ENCODE data around the gene MICA. TPM values are rescaled to one million over a fixed set of nuclear protein-coding genes. Genes with fewer than 3 reads are reported as not detected.
"Not testable (repeated sequence)": the region's sequence is repeated elsewhere in the genome, so short reads cannot be mapped to it uniquely, and the experiment has no call there.

The MICA gene
- total and polyA plus RNA-seq, 7 donors, result 2.7 to 5.7 (median 5.0) TPM

DNA sequence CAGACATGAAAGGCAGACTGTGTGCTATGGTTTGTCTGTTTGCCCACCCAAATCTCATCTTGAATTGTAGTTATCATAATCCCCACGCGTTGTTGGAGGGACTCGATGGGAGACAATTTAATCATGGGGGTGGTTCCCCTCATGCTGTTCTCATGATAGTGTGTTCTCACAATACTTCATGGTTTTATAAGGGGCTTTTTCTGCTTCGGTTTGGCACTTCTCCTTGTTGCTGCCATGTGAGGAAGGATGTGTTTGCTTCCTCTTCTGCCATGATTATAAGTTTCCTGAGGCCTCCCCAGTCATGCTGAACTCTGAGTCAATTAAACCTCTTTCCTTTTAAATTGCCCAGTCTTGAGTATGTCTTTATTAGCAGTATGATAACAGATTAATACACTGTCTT lies 47.4 kb downstream of the MICA start:
- TF ChIP-seq, protein P1, sequence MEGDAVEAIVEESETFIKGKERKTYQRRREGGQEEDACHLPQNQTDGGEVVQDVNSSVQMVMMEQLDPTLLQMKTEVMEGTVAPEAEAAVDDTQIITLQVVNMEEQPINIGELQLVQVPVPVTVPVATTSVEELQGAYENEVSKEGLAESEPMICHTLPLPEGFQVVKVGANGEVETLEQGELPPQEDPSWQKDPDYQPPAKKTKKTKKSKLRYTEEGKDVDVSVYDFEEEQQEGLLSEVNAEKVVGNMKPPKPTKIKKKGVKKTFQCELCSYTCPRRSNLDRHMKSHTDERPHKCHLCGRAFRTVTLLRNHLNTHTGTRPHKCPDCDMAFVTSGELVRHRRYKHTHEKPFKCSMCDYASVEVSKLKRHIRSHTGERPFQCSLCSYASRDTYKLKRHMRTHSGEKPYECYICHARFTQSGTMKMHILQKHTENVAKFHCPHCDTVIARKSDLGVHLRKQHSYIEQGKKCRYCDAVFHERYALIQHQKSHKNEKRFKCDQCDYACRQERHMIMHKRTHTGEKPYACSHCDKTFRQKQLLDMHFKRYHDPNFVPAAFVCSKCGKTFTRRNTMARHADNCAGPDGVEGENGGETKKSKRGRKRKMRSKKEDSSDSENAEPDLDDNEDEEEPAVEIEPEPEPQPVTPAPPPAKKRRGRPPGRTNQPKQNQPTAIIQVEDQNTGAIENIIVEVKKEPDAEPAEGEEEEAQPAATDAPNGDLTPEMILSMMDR (IDR thresholded peaks at IDR 0.05), result no peak
- H3K9me3 ChIP-seq, result no peaks in the 10 kb centered on the region
- no peak overlapping the region for H3K27ac ChIP-seq
- H3K4me1 ChIP-seq, result no peaks in the 10 kb centered on the region
- H3K4me3 ChIP-seq, result no peak overlapping the region
- ATAC-seq (no peak), DNase-seq (no peak)
- no peaks in the 10 kb centered on the region for H3K27me3 ChIP-seq (ENCODE audit: insufficient read depth in 3 of 3, low read length in 2 of 3)
- no peaks in the 10 kb centered on the region for H3K36me3 ChIP-seq (ENCODE audit: insufficient read depth in 1 of 2, low read depth in 1 of 2)
- WGBS, 3 donors, result 69 to 71% (median 71%) methylated on average over 4 of the region's 4 CpGs
- intact Hi-C loops (cut with DNase I), result no loop called here

DNA sequence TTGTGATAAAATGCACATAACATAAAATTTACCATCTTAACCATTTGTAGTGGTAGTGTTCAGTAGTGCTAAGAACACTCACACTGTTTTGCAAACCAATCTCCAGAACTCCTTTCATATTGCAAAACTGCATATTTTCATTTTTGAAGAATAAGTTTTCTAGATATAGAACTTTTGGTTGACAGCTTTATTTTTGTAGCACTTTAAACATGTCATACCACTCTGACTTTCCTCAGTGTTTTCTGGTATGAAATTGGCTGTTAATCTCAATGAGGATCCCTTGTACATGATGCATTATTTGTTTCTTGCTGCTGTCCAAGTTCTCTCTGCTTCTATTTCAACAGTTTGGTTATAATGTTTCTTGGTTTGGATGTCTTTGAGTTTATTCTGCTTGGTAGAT lies 49.5 kb downstream of the MICA start:
- TF ChIP-seq, protein P1 (IDR thresholded peaks at IDR 0.05), result no peak
- DNase-seq, result no peak
- intact Hi-C loops (cut with DNase I), result no loop called here

DNA sequence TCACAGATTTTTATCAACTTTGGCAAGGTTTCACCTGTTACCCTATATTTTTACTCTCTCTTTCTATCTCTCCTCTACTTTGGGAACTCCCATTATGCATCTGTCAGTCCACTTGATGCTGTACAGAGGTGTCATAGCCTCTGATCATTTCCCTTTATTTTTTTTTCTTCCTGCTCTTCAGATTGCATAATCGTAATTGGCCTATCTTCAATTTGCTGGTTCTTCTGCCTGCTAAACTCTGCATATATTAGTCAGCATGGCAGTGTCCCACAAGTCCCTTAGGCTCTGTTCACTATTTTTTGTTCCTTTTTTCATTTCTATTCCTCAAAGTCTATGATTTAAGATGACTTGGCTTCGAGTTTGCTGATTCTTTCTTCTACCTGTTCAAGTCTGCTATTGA lies 49.9 kb downstream of the MICA start:
- TF ChIP-seq, protein P1 (IDR thresholded peaks at IDR 0.05), result no peak
- Histone ChIP-seq H3K27me3 (ENCODE audit: insufficient read depth in 3 of 3, low read length in 2 of 3) (no peaks in the 10 kb centered on the region), H3K4me3 (no peak overlapping the region), H3K9me3 (no peaks in the 10 kb centered on the region), H3K36me3 (ENCODE audit: insufficient read depth in 1 of 2, low read depth in 1 of 2) (no peaks in the 10 kb centered on the region), H3K4me1 (no peaks in the 10 kb centered on the region), H3K27ac (no peak overlapping the region)
- ATAC-seq (no peak), DNase-seq (no peak)
- 68 to 90% (median 85%) methylated on average over 2 of the region's 2 CpGs for WGBS, 3 donors
- intact Hi-C loops (cut with DNase I), result no loop called here

More for the DNA sequence above, 49.5 kb downstream of the MICA start:
- no peak overlapping the region for H3K4me3 ChIP-seq
- H3K27me3 ChIP-seq (ENCODE audit: insufficient read depth in 3 of 3, low read length in 2 of 3), result no peaks in the 10 kb centered on the region
- H3K36me3 ChIP-seq (ENCODE audit: insufficient read depth in 1 of 2, low read depth in 1 of 2), result no peaks in the 10 kb centered on the region
- no peak for ATAC-seq
- H3K9me3 ChIP-seq, result no peaks in the 10 kb centered on the region
- no peaks in the 10 kb centered on the region for H3K4me1 ChIP-seq
- no peak overlapping the region for H3K27ac ChIP-seq

DNA sequence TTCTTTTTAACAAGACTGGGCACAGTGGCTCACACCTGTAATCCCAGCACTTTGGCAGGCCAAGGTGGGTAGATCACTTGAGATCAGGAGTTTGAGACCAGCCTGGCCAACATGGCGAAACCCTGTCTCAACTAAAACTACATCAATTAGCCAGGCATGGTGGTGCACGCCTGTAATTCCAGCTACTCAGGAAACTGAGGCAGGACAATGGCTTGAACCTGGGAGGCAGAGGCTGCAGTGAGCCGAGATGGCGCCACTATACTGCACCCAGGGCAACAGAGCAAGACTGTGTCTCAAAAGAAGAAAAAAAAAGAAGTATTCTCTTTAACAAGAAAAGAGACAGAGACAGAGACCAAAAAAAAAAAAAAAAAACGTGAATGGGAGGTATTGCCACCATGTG lies 56.5 kb downstream of the MICA start:
- H3K4me3 ChIP-seq; DNase-seq; H3K36me3 ChIP-seq (ENCODE audit: insufficient read depth in 1 of 2, low read depth in 1 of 2); H3K4me1 ChIP-seq; H3K27ac ChIP-seq; intact Hi-C loops (cut with DNase I); ATAC-seq; H3K9me3 ChIP-seq: not testable (repeated sequence)
- peaks cover 0 to 16% (median 0%) of the 10 kb centered on the region in 3 donors for H3K27me3 ChIP-seq (ENCODE audit: insufficient read depth in 3 of 3, low read length in 2 of 3)
- WGBS, 3 donors, result 82 to 93% (median 83%) methylated on average over 4 to 5 of the region's 5 CpGs

DNA sequence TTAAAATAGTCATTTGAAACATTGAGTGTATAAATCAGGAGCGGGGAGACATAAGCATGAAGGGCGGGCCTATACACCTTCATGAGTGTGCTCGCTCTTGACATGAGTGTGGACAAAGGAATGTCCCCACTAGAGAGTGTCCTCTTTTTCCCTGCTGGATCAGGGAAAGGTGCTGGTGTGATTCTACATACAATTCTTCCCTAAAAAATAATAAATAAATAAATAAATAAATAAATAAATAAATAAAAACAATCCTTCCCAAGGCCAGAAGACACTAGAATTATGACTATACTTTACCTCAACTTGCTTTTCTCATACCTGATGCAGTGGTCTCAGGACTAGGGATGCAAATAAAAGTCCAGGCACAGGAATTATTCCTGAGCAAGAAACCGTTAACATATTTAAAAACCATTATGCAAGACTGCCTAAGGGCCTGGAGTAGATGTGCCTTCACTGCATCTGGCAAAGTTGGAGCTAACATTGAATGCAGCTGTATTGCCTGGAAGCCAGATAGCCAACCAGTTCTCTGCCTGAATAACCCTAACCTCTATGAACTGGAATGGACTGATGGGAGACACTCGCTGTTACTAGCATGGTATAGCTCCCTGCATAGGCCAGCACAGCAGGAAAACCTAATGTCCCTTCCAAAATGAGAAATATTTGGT lies 57.1 kb downstream of the MICA start:
- TF ChIP-seq, protein P1 (IDR thresholded peaks at IDR 0.05), result no peak
- intact Hi-C loops (cut with DNase I), result no loop called here
- ATAC-seq, result no peak
- Histone ChIP-seq H3K4me3 (no peak overlapping the region), H3K27ac (no peak overlapping the region), H3K4me1 (peaks cover 4% of the 10 kb centered on the region), H3K36me3 (ENCODE audit: insufficient read depth in 1 of 2, low read depth in 1 of 2) (no peaks in the 10 kb centered on the region), H3K27me3 (ENCODE audit: insufficient read depth in 3 of 3, low read length in 2 of 3) (peaks cover 0 to 16% (median 0%) of the 10 kb centered on the region in 3 donors), H3K9me3 (no peaks in the 10 kb centered on the region)
- 94 to 98% (median 98%) methylated on average over 5 of the region's 5 CpGs for WGBS, 3 donors
- DNase-seq, result no peak

Data from psoas muscle (tissue), 8 donors.